Astrocyte (in vitro differentiated cells and primary cell): ENCODE data around the gene BECN2. TPM values are rescaled to one million over a fixed set of nuclear protein-coding genes. Genes with fewer than 3 reads are reported as not detected.

Experiments
- DNase-seq: peaks from one replicate; pipeline ENCODE4 v3.0.0-alpha.2; 2010; ENCODE audit warnings: low read depth
- FAIRE-seq: peaks from 2 replicates; lab custom pipeline; 2011; peaks lifted over from hg19 to GRCh38; lab: Jason Lieb, UNC
- H2AFZ ChIP-seq: 2 replicates; pipeline ENCODE4 v1.6.0; 2012; ENCODE audit warnings: low read depth, low read length, inconsistent platforms
- H3K27ac ChIP-seq: 2 replicates; pipeline ENCODE4 v1.5.1; 2011; ENCODE audit warnings: low read depth, low read length, inconsistent platforms
- H3K27me3 ChIP-seq: 2 replicates; pipeline ENCODE4 v1.6.0; 2011; ENCODE audit warnings: low read length, inconsistent platforms; ENCODE audit not compliant: insufficient read depth
- H3K36me3 ChIP-seq: 2 replicates; pipeline ENCODE4 v1.5.1; 2011; ENCODE audit warnings: low read length, inconsistent platforms; ENCODE audit not compliant: insufficient read depth
- H3K4me1 ChIP-seq: 2 replicates; pipeline ENCODE4 v1.5.1; 2011; ENCODE audit warnings: low read length, inconsistent platforms; ENCODE audit not compliant: insufficient read depth
- H3K4me2 ChIP-seq: 2 replicates; pipeline ENCODE4 v1.6.0; 2012; ENCODE audit warnings: low read length, inconsistent platforms
- H3K4me3 ChIP-seq: 2 replicates; pipeline ENCODE4 v1.5.1; 2011; ENCODE audit warnings: low read depth, mild to moderate bottlenecking, low read length, inconsistent platforms; ENCODE audit not compliant: insufficient read depth
- H3K79me2 ChIP-seq: 2 replicates; pipeline ENCODE4 v1.6.0; 2012; ENCODE audit warnings: mild to moderate bottlenecking, low read length, inconsistent platforms; ENCODE audit not compliant: insufficient read depth
- H3K9ac ChIP-seq: 2 replicates; pipeline ENCODE4 v1.6.0; 2012; ENCODE audit warnings: mild to moderate bottlenecking, low read length, inconsistent platforms
- H3K9me3 ChIP-seq: 2 replicates; pipeline ENCODE4 v1.5.1; 2012; ENCODE audit warnings: low read depth, mild to moderate bottlenecking, low read length, inconsistent platforms; ENCODE audit not compliant: insufficient read depth
- H4K20me1 ChIP-seq: 2 replicates; pipeline ENCODE4 v1.6.0; 2012; ENCODE audit warnings: low read length, inconsistent platforms; ENCODE audit not compliant: insufficient read depth
- H3K27ac Mint-ChIP-seq: one replicate; pipeline ENCODE4 v1.8.0; 2021; ENCODE audit warnings: mild to moderate bottlenecking, mixed read lengths; ENCODE audit not compliant: unreplicated experiment
- H3K27me3 Mint-ChIP-seq: one replicate; pipeline ENCODE4 v1.8.0; 2021; ENCODE audit warnings: low read depth, mixed read lengths; ENCODE audit not compliant: unreplicated experiment
- H3K36me3 Mint-ChIP-seq: one replicate; pipeline ENCODE4 v1.8.0; 2021; ENCODE audit warnings: low read depth, mixed read lengths; ENCODE audit not compliant: unreplicated experiment
- H3K4me1 Mint-ChIP-seq: one replicate; pipeline ENCODE4 v1.8.0; 2021; ENCODE audit warnings: low read depth, mixed read lengths; ENCODE audit not compliant: unreplicated experiment
- H3K4me3 Mint-ChIP-seq: one replicate; pipeline ENCODE4 v1.8.0; 2021; ENCODE audit warnings: mild to moderate bottlenecking, moderate library complexity, mixed read lengths; ENCODE audit not compliant: unreplicated experiment
- H3K9me3 Mint-ChIP-seq: one replicate; pipeline ENCODE4 v1.8.0; 2021; ENCODE audit warnings: mild to moderate bottlenecking, mixed read lengths; ENCODE audit not compliant: unreplicated experiment
- EZH2 ChIP-seq: IDR thresholded peaks from 2 replicates; pipeline ENCODE4 v1.6.1; 2012; ENCODE audit warnings: mild to moderate bottlenecking, low read length, inconsistent platforms; ENCODE audit not compliant: insufficient read depth
- total RNA-seq: library from RNA; stranded (reverse); gene quantifications from 2 replicates; pipeline ENCODE4 v1.2.1, GENCODE V29; 2021
- TF ChIP-seq, protein P1 (sequence below): IDR thresholded peaks from 2 replicates; pipeline ENCODE4 v1.5.1; 2011; ENCODE audit warnings: low read depth, mild to moderate bottlenecking, inconsistent platforms, low read length, moderate library complexity; ENCODE audit not compliant: insufficient read depth

Gene BECN2
- total RNA-seq, 1 donor from 2014 or later, result not detected

DNA sequence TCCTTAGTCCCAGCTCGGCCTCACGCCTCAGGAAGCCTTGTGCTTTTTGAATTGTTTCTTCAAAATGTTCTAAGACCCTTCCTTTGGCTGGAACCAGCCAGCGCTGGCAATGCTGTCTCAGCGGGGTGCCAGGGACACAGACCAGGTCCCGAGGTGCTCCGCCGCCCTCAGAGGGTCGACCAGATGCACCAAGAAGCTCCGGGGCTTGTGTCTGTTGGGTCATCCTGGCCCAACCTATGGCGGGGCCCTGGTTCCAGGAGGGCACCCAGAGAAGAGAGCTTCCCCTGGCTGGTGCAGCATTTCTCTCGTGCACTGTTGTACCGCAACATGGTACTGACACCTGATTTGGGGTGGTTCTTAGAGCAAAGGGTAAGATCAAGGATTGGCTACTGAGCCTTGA is 40.1 kb upstream of the BECN2 start:
- no peak overlapping the region for H3K27ac Mint-ChIP-seq
- Histone ChIP-seq H3K79me2 (no peaks in the 10 kb centered on the region), H3K27me3 (no peaks in the 10 kb centered on the region), H3K27ac (no peak overlapping the region), H4K20me1 (no peaks in the 10 kb centered on the region), H2AFZ (no peak overlapping the region), H3K4me3 (no peak overlapping the region), H3K9me3 (no peaks in the 10 kb centered on the region), H3K36me3 (no peaks in the 10 kb centered on the region), H3K4me2 (no peak overlapping the region), H3K9ac (no peak overlapping the region), H3K4me1 (no peaks in the 10 kb centered on the region)
- DNase-seq, result no peak
- H3K4me1 Mint-ChIP-seq, result peaks cover 6% of the 10 kb centered on the region
- no peaks in the 10 kb centered on the region for H3K9me3 Mint-ChIP-seq
- H3K36me3 Mint-ChIP-seq, result no peaks in the 10 kb centered on the region
- TF ChIP-seq, protein P1, sequence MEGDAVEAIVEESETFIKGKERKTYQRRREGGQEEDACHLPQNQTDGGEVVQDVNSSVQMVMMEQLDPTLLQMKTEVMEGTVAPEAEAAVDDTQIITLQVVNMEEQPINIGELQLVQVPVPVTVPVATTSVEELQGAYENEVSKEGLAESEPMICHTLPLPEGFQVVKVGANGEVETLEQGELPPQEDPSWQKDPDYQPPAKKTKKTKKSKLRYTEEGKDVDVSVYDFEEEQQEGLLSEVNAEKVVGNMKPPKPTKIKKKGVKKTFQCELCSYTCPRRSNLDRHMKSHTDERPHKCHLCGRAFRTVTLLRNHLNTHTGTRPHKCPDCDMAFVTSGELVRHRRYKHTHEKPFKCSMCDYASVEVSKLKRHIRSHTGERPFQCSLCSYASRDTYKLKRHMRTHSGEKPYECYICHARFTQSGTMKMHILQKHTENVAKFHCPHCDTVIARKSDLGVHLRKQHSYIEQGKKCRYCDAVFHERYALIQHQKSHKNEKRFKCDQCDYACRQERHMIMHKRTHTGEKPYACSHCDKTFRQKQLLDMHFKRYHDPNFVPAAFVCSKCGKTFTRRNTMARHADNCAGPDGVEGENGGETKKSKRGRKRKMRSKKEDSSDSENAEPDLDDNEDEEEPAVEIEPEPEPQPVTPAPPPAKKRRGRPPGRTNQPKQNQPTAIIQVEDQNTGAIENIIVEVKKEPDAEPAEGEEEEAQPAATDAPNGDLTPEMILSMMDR, result no peak
- no peak for TF ChIP-seq EZH2
- no peak for FAIRE-seq
- no peak overlapping the region for H3K4me3 Mint-ChIP-seq
- H3K27me3 Mint-ChIP-seq, result no peaks in the 10 kb centered on the region

DNA sequence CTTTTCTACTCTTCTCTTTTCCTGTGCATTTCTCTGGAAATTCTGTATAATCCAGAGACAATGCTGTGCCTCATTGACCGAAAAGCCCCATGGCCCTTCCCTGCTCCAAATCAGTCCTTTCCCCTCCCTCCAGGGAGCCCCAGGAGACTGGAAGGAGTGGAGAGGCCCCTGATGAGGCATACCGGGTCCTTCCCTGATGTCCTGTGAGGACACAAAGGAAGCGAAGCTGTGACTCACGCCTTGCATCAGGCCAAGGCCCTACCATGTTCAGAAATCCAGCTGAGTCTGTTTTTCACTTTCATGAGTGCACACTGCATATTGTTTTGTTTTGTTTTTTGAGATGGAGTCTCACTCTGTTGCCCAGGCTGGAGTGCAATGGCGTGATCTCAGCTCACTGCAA is 38.7 kb upstream of the BECN2 start:
- Histone ChIP-seq H2AFZ (no peak overlapping the region), H3K9me3 (no peaks in the 10 kb centered on the region), H3K4me2 (peak overlapping the region; percentile 41), H4K20me1 (no peaks in the 10 kb centered on the region), H3K79me2 (no peaks in the 10 kb centered on the region), H3K27me3 (no peaks in the 10 kb centered on the region), H3K9ac (no peak overlapping the region), H3K4me3 (no peak overlapping the region), H3K27ac (no peak overlapping the region), H3K4me1 (no peaks in the 10 kb centered on the region), H3K36me3 (no peaks in the 10 kb centered on the region)
- H3K27me3 Mint-ChIP-seq, result peaks cover 3% of the 10 kb centered on the region
- H3K4me3 Mint-ChIP-seq, result no peak overlapping the region
- peak overlapping the region; percentile 80 for H3K27ac Mint-ChIP-seq
- peaks cover 6% of the 10 kb centered on the region for H3K4me1 Mint-ChIP-seq
- no peak for TF ChIP-seq EZH2
- TF ChIP-seq, protein P1, result no peak
- FAIRE-seq (no peak), DNase-seq (peak; percentile 47)
- H3K36me3 Mint-ChIP-seq, result no peaks in the 10 kb centered on the region
- H3K9me3 Mint-ChIP-seq, result no peaks in the 10 kb centered on the region

DNA sequence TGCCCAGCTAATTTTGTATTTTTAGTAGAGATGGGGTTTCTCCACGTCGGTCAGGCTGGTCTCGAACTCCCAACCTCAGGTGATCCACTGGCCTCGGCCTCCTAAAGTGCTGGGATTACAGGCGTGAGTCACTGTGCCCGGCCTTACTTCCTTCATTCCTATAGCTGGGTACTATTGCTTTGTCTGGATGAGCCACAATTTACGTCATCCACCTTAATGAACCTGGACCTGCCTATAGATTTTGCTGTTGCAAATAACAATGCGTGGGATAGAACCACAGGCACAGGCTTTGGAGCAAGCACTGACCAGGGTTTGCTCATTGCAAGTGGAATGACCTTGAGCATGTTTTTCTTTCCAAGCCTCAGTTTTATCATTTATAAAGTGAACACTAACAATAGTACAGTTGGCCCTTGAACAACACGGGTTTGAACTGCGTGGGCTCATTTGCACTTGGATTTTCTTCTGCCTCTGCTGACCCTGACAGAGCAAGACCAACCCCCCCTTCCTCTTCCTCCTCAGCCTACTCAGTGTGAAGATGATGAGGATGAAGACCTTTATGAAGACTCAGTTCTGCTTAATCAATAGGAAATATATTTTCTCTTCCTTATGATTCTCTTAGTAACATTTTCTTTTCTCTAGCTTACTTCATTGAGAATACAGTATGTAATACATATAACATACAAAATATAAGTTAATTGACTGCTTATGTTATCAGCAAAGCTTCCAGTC is 33.3 kb upstream of the BECN2 start:
- Histone ChIP-seq H4K20me1 (no peaks in the 10 kb centered on the region), H3K27ac (no peak overlapping the region), H3K9me3 (no peaks in the 10 kb centered on the region), H2AFZ (no peak overlapping the region), H3K36me3 (no peaks in the 10 kb centered on the region), H3K9ac (no peak overlapping the region), H3K4me1 (no peaks in the 10 kb centered on the region), H3K27me3 (no peaks in the 10 kb centered on the region), H3K4me2 (no peak overlapping the region), H3K4me3 (no peak overlapping the region), H3K79me2 (no peaks in the 10 kb centered on the region)
- FAIRE-seq (no peak), DNase-seq (no peak)
- Mint-ChIP-seq H3K27ac (no peak overlapping the region), H3K4me1 (no peaks in the 10 kb centered on the region), H3K9me3 (no peaks in the 10 kb centered on the region), H3K4me3 (no peak overlapping the region), H3K36me3 (no peaks in the 10 kb centered on the region), H3K27me3 (peaks cover 5% of the 10 kb centered on the region)
- TF ChIP-seq, protein P1, result no peak
- no peak for TF ChIP-seq EZH2
